Neural cell (in vitro differentiated cells): ENCODE results near the gene MICU1. TPM values are rescaled to one million over a fixed set of nuclear protein-coding genes. Genes with fewer than 3 reads are reported as not detected.

Source experiments
- H2AFZ ChIP-seq: fragments of 200-600, 300-800 bp; sonication (generic), shearing (Covaris generic); 2 replicates; pipeline ENCODE4 v1.6.0; 2014; ENCODE audit warnings: low read depth, mild to moderate bottlenecking, antibody characterized with exemption, low read length, moderate library complexity
- H3F3A ChIP-seq: fragments of 200-600 bp; shearing (Covaris generic); 2 replicates; pipeline ENCODE4 v1.6.1; 2016; ENCODE audit warnings: mild to moderate bottlenecking, moderate library complexity, mixed read lengths, antibody characterized with exemption, low read length; ENCODE audit not compliant: insufficient read depth, poor library complexity, severe bottlenecking
- H3K27ac ChIP-seq: fragments of 200-600, 300-800 bp; sonication (generic), shearing (Covaris generic); 2 replicates; pipeline ENCODE4 v1.5.1; 2014; ENCODE audit warnings: mild to moderate bottlenecking, low read length, moderate library complexity
- H3K27me3 ChIP-seq: fragments of 300-800, 200-600 bp; sonication (generic), shearing (Covaris generic); 2 replicates; pipeline ENCODE4 v1.6.0; 2014; ENCODE audit warnings: mild to moderate bottlenecking, low read depth, low read length, moderate library complexity; ENCODE audit not compliant: insufficient read depth
- H3K36me3 ChIP-seq: fragments of 300-800, 200-600 bp; sonication (generic), shearing (Covaris generic); 2 replicates; pipeline ENCODE4 v1.5.1; 2014; ENCODE audit warnings: mild to moderate bottlenecking, antibody characterized with exemption, low read length, moderate library complexity; ENCODE audit not compliant: insufficient read depth
- H3K4me2 ChIP-seq: fragments of 300-800, 200-600 bp; sonication (generic), shearing (Covaris generic); 2 replicates; pipeline ENCODE4 v1.6.0; 2014; ENCODE audit warnings: mild to moderate bottlenecking, low read length
- H3K4me3 ChIP-seq: fragments of 300-800, 200-600 bp; sonication (generic), shearing (Covaris generic); 2 replicates; pipeline ENCODE4 v1.5.1; 2014; ENCODE audit warnings: mild to moderate bottlenecking, low read length, moderate library complexity
- H3K79me2 ChIP-seq: fragments of 200-600 bp; shearing (Covaris generic); replicated peaks from 2 replicates; pipeline ENCODE4 v1.6.0; 2014; ENCODE audit warnings: mild to moderate bottlenecking, low read length, moderate library complexity; ENCODE audit not compliant: insufficient read depth
- H3K9ac ChIP-seq: fragments of 300-800, 200-600 bp; sonication (generic), shearing (Covaris generic); 2 replicates; pipeline ENCODE4 v1.6.1; 2016; ENCODE audit warnings: mild to moderate bottlenecking, low read length, mixed read lengths
- H3K9me2 ChIP-seq: fragments of 200-600 bp; shearing (Covaris generic); 2 replicates; pipeline ENCODE4 v1.6.1; 2016; ENCODE audit warnings: mild to moderate bottlenecking, low read length, mixed read lengths; ENCODE audit not compliant: insufficient read depth
- H3K9me3 ChIP-seq: fragments of 200-600, 300-800 bp; sonication (generic), shearing (Covaris generic); 2 replicates; pipeline ENCODE4 v1.6.1; 2016; ENCODE audit warnings: mild to moderate bottlenecking, mixed run types, low read length, moderate library complexity, mixed read lengths
- H4K20me1 ChIP-seq: fragments of 200-600 bp; shearing (Covaris generic); 2 replicates; pipeline ENCODE4 v1.6.1; 2016; ENCODE audit warnings: mild to moderate bottlenecking, mixed run types; ENCODE audit not compliant: insufficient read depth
- CTCF ChIP-seq: fragments of 450-650 bp; IDR thresholded peaks from 2 replicates; pipeline ENCODE4 v1.5.1; 2014; ENCODE audit warnings: antibody characterized with exemption, mild to moderate bottlenecking, moderate library complexity; ENCODE audit not compliant: poor library complexity, severe bottlenecking
- EP300 ChIP-seq: fragments of 450-650 bp; conservative IDR thresholded peaks from 2 replicates; pipeline ENCODE4 v1.6.1; 2014; ENCODE audit warnings: antibody characterized with exemption, mild to moderate bottlenecking, moderate library complexity; ENCODE audit not compliant: poor library complexity, severe bottlenecking
- EZH2 ChIP-seq: fragments of 200-600, 300-800 bp; shearing (Covaris generic), sonication (generic); IDR thresholded peaks from 2 replicates; pipeline ENCODE4 v1.6.1; 2014; ENCODE audit warnings: antibody characterized with exemption, low read length, borderline replicate concordance, mild to moderate bottlenecking; ENCODE audit not compliant: insufficient read depth, poor library complexity, severe bottlenecking
- MXI1 ChIP-seq: fragments of 450-650 bp; conservative IDR thresholded peaks from 2 replicates; pipeline ENCODE4 v1.6.1; 2014; ENCODE audit warnings: antibody characterized with exemption, mild to moderate bottlenecking; ENCODE audit not compliant: poor library complexity, severe bottlenecking
- POLR2AphosphoS5 ChIP-seq: IDR thresholded peaks from 2 replicates; pipeline ENCODE4 v1.6.1; 2012
- RAD21 ChIP-seq: fragments of 450-650 bp; conservative IDR thresholded peaks from 2 replicates; pipeline ENCODE4 v1.6.1; 2014; ENCODE audit warnings: antibody characterized with exemption, mild to moderate bottlenecking, moderate library complexity
- REST ChIP-seq: IDR thresholded peaks from 2 replicates; pipeline ENCODE4 v1.6.1; 2012; ENCODE audit warnings: borderline replicate concordance
- SMC3 ChIP-seq: fragments of 450-650 bp; conservative IDR thresholded peaks from 2 replicates; pipeline ENCODE4 v1.6.1; 2014; ENCODE audit warnings: antibody characterized with exemption, mild to moderate bottlenecking, moderate library complexity; ENCODE audit not compliant: poor library complexity
- TAF1 ChIP-seq: IDR thresholded peaks from 2 replicates; pipeline ENCODE4 v1.6.1; 2012; ENCODE audit warnings: low read depth
- polyA plus RNA-seq: library from polyadenylated mRNA; depleted of rRNA; stranded (reverse); fragments of >200 nt; gene quantifications from 2 replicates; pipeline ENCODE4 v1.2.3, GENCODE V29; 2014

The MICU1 gene
- polyA plus RNA-seq, 1 donor from 2014 or later: 86.0 TPM

GRCh38 chr10:72323108-72323749 lies 302.6 kb downstream of the MICU1 start:
- Histone ChIP-seq H3K27ac (no peak overlapping the region), H3K36me3 (no peaks in the 10 kb centered on the region), H3K9me2 (no peaks in the 10 kb centered on the region), H3K9ac (no peak overlapping the region), H2AFZ (no peak overlapping the region), H3F3A (no peaks in the 10 kb centered on the region), H3K79me2 (no peaks in the 10 kb centered on the region), H3K27me3 (no peaks in the 10 kb centered on the region), H3K4me2 (no peak overlapping the region), H4K20me1 (no peaks in the 10 kb centered on the region), H3K4me3 (no peak overlapping the region), H3K9me3 (no peaks in the 10 kb centered on the region)
- TF ChIP-seq CTCF: no peak
- no peak for TF ChIP-seq EP300
- no peak for TF ChIP-seq POLR2AphosphoS5
- no peak for TF ChIP-seq EZH2
- no peak for TF ChIP-seq MXI1
- TF ChIP-seq SMC3: no peak
- no peak for TF ChIP-seq REST
- no peak for TF ChIP-seq RAD21
- no peak for TF ChIP-seq TAF1

- Histone ChIP-seq H2AFZ (no peak overlapping the region), H3K79me2 (no peaks in the 10 kb centered on the region), H4K20me1 (no peaks in the 10 kb centered on the region), H3K9me3 (no peaks in the 10 kb centered on the region), H3F3A (no peaks in the 10 kb centered on the region), H3K36me3 (no peaks in the 10 kb centered on the region), H3K9me2 (no peaks in the 10 kb centered on the region), H3K9ac (no peak overlapping the region), H3K4me2 (no peak overlapping the region), H3K27ac (no peak overlapping the region), H3K4me3 (no peak overlapping the region), H3K27me3 (no peaks in the 10 kb centered on the region)
- TF ChIP-seq TAF1 (no peak), REST (no peak), SMC3 (no peak), CTCF (no peak), MXI1 (no peak), EZH2 (no peak), EP300 (no peak), POLR2AphosphoS5 (no peak), RAD21 (no peak)
These were observed 303.4 kb downstream of the MICU1 start for GRCh38 chr10:72322280-72323058.
